NK-92 (cell line): ENCODE results near the gene ERCC2.

Experiments
- DNase-seq: peaks from one replicate; lab custom pipeline; 2025; ENCODE audit not compliant: unreplicated experiment; lab: John Stamatoyannopoulos, UW

The ERCC2 gene

GRCh38 chr19:45305421-45305820 lies 65.0 kb downstream of the ERCC2 start:
- DNase-seq = no peak

- DNase-seq = no peak
Observed at GRCh38 chr19:45305007-45305406, 65.4 kb downstream of the ERCC2 start.

GRCh38 chr19:45304141-45304926 lies 66.0 kb downstream of the ERCC2 start:
- DNase-seq = no peak

GRCh38 chr19:45303269-45304060 lies 66.9 kb downstream of the ERCC2 start:
- DNase-seq = no peak

- no peak for DNase-seq
Observed at GRCh38 chr19:45302416-45302815, 68.0 kb downstream of the ERCC2 start.
